Kidney capillary endothelial cell (primary cell): ENCODE measurements around the gene SERPINE2.

ENCODE experiments used
- DNase-seq: peaks from one replicate; pipeline ENCODE4 v3.0.0-alpha.2; 2018; ENCODE audit warnings: low spot score

SERPINE2 gene

GRCh38 chr2:224046752-224047151 is 7.7 kb upstream of the SERPINE2 start:
- no peak for DNase-seq

GRCh38 chr2:224042191-224042696 is 3.2 kb upstream of the SERPINE2 start:
- no peak for DNase-seq

GRCh38 chr2:224041554-224041953 is 2.5 kb upstream of the SERPINE2 start:
- no peak for DNase-seq

GRCh38 chr2:224040753-224041152 is 1.7 kb upstream of the SERPINE2 start:
- no peak for DNase-seq

- DNase-seq, result no peak
Measured at GRCh38 chr2:224039770-224040440, 819 bp upstream of the SERPINE2 start.

GRCh38 chr2:224038830-224039079 is 331 bp downstream of the SERPINE2 start:
- DNase-seq, result no peak

GRCh38 chr2:224038049-224038829 is 847 bp downstream of the SERPINE2 start:
- peak; percentile 38 for DNase-seq

GRCh38 chr2:224036731-224037361 is 2.2 kb downstream of the SERPINE2 start:
- no peak for DNase-seq

GRCh38 chr2:224034017-224034416 is 5.1 kb downstream of the SERPINE2 start:
- DNase-seq, result no peak

- DNase-seq, result no peak
Measured at GRCh38 chr2:224033601-224034000, 5.5 kb downstream of the SERPINE2 start.

GRCh38 chr2:224032283-224032682 is 6.8 kb downstream of the SERPINE2 start:
- no peak for DNase-seq

GRCh38 chr2:224031358-224031970 is 7.6 kb downstream of the SERPINE2 start:
- DNase-seq, result no peak

GRCh38 chr2:224030786-224031185 is 8.3 kb downstream of the SERPINE2 start:
- no peak for DNase-seq

- no peak for DNase-seq
Measured at GRCh38 chr2:224029876-224030275, 9.2 kb downstream of the SERPINE2 start.

GRCh38 chr2:224027931-224028330 is 11.2 kb downstream of the SERPINE2 start:
- DNase-seq, result no peak

- DNase-seq, result no peak
Measured at GRCh38 chr2:224027070-224027469, 12.0 kb downstream of the SERPINE2 start.

GRCh38 chr2:224025874-224026273 is 13.2 kb downstream of the SERPINE2 start:
- DNase-seq, result no peak

- DNase-seq, result no peak
Measured at GRCh38 chr2:224024270-224024669, 14.8 kb downstream of the SERPINE2 start.

- DNase-seq, result no peak
Measured at GRCh38 chr2:224023188-224023587, 15.9 kb downstream of the SERPINE2 start.

GRCh38 chr2:224022486-224022885 is 16.6 kb downstream of the SERPINE2 start:
- DNase-seq, result no peak

- DNase-seq, result no peak
Measured at GRCh38 chr2:224020523-224020922, 18.6 kb downstream of the SERPINE2 start.

GRCh38 chr2:224017957-224018356 is 21.1 kb downstream of the SERPINE2 start:
- no peak for DNase-seq

GRCh38 chr2:224016963-224017362 is 22.1 kb downstream of the SERPINE2 start:
- no peak for DNase-seq
